ENCODE measurements around the gene STRIP1.

STRIP1 gene

DNA sequence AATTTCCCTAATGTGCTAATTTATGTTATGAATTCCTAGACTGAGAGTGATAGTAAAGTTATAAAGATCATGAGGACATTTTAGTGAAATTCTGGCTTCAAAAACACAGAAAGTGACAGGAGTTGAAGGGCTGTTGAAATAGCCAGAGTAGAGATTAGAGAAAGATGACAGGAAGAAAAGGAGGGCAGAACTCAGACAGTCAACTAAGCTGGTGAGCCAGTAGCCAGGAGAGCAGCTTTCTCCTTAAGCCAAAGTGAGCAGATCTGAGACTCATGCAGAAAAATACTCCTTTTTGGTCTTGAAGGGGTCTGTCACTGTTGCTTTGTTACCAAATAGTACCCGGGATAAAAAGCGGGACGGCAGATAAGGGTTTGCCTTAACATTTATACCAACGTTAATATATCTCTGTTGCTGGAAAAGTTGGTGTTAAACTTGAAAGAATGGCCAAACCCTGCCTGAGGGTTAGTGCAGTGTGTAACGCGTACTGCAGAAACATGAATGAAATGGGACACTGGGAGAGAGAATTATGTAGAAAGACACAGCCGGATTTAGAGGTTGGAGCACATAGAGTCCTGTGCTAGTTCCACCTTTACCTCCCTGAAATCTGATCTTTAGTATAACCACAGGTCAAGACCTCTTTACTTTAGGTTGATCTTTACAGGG lies 37.1 kb upstream of the STRIP1 start:
- in situ Hi-C loops (cut with MboI; ENCODE audit: low pct_unique_long_range_greater_than_20kb, low sequenced_read_pairs, unreplicated experiment) = loop anchor here (25.0 kb wide), 1 partner anchor 460 kb away; the partner anchor contains the start of genes GNAI3 and GPR61
- TF ChIP-seq, protein P1, sequence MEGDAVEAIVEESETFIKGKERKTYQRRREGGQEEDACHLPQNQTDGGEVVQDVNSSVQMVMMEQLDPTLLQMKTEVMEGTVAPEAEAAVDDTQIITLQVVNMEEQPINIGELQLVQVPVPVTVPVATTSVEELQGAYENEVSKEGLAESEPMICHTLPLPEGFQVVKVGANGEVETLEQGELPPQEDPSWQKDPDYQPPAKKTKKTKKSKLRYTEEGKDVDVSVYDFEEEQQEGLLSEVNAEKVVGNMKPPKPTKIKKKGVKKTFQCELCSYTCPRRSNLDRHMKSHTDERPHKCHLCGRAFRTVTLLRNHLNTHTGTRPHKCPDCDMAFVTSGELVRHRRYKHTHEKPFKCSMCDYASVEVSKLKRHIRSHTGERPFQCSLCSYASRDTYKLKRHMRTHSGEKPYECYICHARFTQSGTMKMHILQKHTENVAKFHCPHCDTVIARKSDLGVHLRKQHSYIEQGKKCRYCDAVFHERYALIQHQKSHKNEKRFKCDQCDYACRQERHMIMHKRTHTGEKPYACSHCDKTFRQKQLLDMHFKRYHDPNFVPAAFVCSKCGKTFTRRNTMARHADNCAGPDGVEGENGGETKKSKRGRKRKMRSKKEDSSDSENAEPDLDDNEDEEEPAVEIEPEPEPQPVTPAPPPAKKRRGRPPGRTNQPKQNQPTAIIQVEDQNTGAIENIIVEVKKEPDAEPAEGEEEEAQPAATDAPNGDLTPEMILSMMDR (IDR thresholded peaks at IDR 0.05; ENCODE audit: extremely low read depth, insufficient read depth, missing control alignments) = no peak
- no peak for DNase-seq (ENCODE audit: low spot score)

DNA sequence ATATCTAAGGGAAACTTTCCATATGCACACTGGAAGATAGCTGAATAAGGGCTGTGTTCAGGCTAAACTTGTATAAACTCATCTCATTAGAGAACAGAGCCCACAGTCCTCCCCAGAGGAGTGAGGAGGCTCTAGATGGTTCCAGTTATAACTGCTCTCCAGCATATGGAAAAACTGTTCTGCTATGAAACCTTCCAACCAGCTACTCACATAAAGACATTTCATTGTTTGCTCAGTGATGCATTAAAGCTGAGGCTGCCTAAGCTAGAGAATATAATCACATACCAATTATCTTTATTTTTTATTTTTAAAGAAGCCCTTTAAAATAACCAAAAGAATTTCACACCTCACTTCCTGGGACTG lies 36.6 kb upstream of the STRIP1 start:
- in situ Hi-C loops (cut with MboI; ENCODE audit: low pct_unique_long_range_greater_than_20kb, low sequenced_read_pairs, unreplicated experiment) = loop anchor here (25.0 kb wide), 1 partner anchor 461 kb away; the partner anchor contains the start of genes GNAI3 and GPR61
- TF ChIP-seq, protein P1 (IDR thresholded peaks at IDR 0.05; ENCODE audit: extremely low read depth, insufficient read depth, missing control alignments) = no peak
- DNase-seq (ENCODE audit: low spot score) = no peak

DNA sequence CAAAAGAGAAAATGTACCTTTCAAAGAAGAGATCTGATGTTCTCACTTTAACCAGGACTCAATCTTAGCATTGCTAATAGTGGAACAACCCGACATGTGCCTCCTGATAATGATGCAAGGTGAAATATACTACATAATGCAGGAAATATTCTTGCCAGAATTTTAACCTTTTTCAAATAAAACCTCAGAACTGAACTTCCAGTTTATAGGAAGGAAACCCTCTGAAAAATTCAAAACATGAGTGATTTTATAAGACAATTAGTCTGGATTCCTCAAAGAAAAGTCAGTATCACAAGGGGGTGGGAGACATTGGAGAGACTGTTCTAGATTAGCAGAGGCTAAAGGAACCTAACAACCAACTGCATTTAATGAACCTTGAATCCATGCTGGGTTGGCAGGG lies 31.7 kb upstream of the STRIP1 start:
- TF ChIP-seq, protein P1 (IDR thresholded peaks at IDR 0.05; ENCODE audit: extremely low read depth, insufficient read depth, missing control alignments) = no peak
- no peak for DNase-seq (ENCODE audit: low spot score)
- in situ Hi-C loops (cut with MboI; ENCODE audit: low pct_unique_long_range_greater_than_20kb, low sequenced_read_pairs, unreplicated experiment) = no loop called here

DNA sequence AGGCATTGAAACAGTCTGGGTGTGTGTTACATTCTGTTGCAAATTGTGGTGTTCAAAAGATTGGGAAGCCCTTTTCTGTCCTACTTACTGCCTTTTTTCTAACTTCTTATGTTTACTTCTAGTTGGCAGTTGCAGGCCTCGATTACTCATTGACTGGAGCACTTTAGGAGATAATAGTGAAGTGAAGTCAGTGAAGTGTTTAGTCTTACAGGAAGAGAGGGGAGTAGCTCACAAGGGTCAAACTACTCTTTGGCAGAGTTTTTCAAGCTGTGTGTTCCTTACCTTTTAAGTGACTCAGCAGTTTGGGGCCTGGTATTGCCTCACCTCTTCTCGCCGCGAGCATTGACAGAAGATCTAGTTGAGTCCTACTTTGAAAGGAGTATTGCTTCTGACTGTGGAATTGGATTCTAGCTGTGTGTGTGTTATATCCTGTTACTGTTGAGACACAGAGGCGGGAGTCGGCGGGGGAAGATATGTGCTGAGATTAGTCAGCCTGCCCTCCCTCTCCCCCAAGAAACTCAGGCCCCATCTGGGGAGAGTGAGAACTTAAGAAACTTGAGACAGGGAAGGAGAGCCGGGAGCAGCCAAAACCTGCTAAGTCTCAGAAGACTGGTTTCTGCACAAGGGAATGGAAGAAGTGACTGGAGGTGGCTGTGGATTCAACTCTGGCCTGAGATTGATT lies 30.5 kb upstream of the STRIP1 start:
- DNase-seq (ENCODE audit: low spot score) = no peak
- TF ChIP-seq, protein P1 (IDR thresholded peaks at IDR 0.05; ENCODE audit: extremely low read depth, insufficient read depth, missing control alignments) = no peak
- in situ Hi-C loops (cut with MboI; ENCODE audit: low pct_unique_long_range_greater_than_20kb, low sequenced_read_pairs, unreplicated experiment) = no loop called here

DNA sequence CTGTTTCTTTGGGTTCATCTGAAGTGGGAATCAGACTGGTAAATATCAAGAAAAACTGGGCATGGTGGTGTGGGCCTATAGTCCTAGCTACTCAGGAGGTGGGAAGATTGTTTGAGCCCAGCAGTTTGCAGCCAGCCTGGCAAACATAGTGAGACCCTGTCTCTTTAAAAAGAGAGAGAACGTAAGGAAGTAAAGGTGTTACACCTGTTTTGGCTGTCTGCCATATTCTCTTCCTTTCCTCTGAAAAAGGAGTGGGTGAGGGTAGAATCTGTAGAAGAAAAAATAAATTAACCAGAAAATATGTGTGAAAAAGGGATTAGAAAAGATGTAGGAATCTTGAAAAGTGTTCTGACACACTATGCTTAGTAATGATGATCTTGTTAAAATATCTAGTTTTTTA lies 29.8 kb upstream of the STRIP1 start:
- TF ChIP-seq, protein P1 (IDR thresholded peaks at IDR 0.05; ENCODE audit: extremely low read depth, insufficient read depth, missing control alignments) = no peak
- in situ Hi-C loops (cut with MboI; ENCODE audit: low pct_unique_long_range_greater_than_20kb, low sequenced_read_pairs, unreplicated experiment) = no loop called here
- DNase-seq (ENCODE audit: low spot score) = no peak

DNA sequence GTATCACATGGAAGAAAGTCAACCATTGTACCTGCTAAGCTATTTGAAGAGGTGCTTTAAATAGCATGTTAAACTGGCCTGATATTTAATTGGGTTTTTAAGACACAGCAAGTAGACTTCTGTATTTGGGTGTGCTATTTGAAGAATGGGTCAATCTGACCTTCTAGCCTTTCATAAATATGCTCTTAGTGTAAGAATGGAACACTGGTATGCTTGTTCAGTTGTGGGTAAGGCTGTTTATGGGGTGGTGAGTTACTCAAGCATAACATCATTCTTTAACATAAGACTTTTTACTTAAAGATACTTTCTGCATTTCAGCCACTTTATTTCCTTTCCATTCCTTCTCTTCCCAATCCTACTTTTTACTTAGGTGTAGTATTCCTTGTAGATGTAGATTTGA lies 28.5 kb upstream of the STRIP1 start:
- DNase-seq (ENCODE audit: low spot score) = no peak
- in situ Hi-C loops (cut with MboI; ENCODE audit: low pct_unique_long_range_greater_than_20kb, low sequenced_read_pairs, unreplicated experiment) = no loop called here
- TF ChIP-seq, protein P1 (IDR thresholded peaks at IDR 0.05; ENCODE audit: extremely low read depth, insufficient read depth, missing control alignments) = no peak

Measured in GM13977 (cell line).